NCI-H226 (cell line): Measurements from ENCODE around the gene CACNA1B.
"Not testable (repeated sequence)": the region's sequence is repeated elsewhere in the genome, so short reads cannot be mapped to it uniquely, and the experiment has no call there.

Source experiments
- DNase-seq: peaks from one replicate; pipeline ENCODE4 v3.0.0-alpha.2; 2015

The CACNA1B gene

GRCh38 chr9:137877506-137878122, at the start of gene CACNA1B:
Gene CACNA1B, plus strand, starts transcription at chr9:137877782. Its CDS starts 152 bp downstream, at chr9:137877934.
- DNase-seq = not testable (repeated sequence)

DNA sequence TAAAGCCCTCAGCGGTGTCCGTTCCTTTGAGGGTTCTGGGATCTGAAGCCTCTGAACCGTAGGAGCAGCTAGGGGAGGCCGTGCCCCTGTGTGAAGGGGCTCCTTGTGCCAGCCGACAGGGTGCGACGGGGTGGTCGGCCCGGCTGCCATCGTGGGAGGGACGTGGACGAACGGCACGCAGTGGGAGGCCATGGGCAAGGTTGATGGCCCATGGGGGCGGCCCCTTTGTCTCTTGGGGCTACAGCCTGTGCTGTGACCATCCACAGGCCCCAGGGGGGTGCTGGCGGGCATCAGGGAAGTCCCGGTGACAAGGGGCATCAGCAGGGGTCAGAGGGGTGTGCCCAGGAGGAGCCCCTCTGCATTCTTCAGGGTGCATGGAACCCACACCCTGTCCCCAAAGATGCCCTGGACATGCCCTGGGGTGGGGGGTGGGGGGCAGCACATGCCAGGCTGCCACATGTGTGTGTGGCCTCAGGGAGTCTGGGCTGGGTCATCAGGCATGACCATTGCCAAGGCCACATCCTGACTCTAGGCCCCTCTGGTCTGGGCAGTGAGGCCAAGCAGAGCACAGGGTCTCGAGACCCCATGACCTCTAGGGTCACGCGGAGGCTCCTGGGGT, 49.6 kb upstream of the CACNA1B start:
- DNase-seq = no peak

DNA sequence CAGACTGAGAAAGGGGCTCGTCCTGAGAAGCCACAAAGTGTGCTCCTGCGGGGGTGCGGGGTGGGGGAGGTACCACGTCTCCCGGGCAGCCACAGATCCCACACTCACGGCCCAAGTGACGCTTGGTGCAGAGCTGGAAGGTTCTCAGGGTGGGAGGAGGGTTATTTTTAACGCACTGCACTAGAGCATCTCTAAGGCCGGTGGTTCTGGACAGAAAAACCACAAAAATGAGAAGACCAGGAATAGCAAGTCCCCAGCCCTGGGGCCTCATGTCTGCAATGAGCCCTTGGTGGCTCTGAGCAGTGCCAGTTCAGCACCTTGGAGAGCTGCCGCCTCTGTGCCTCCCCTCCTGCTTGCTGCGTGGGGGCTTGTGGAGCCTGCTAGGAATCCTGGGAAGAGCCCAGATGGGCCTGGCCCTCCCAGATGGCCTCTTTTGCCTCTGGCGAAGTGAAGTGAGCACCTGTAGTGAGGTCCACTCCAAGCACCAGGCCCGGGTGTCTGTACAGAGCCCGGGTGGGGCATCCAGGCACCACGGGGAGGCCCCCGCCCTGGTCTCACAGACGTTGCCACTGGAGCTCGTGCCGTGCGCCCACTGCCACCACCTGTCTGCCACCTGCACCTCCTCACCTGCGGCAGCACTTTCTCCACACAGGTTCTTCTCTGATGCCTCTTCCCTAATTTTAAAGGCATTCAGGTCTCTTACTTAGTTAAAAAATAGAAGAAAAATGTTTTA, 48.9 kb upstream of the CACNA1B start:
- no peak for DNase-seq

DNA sequence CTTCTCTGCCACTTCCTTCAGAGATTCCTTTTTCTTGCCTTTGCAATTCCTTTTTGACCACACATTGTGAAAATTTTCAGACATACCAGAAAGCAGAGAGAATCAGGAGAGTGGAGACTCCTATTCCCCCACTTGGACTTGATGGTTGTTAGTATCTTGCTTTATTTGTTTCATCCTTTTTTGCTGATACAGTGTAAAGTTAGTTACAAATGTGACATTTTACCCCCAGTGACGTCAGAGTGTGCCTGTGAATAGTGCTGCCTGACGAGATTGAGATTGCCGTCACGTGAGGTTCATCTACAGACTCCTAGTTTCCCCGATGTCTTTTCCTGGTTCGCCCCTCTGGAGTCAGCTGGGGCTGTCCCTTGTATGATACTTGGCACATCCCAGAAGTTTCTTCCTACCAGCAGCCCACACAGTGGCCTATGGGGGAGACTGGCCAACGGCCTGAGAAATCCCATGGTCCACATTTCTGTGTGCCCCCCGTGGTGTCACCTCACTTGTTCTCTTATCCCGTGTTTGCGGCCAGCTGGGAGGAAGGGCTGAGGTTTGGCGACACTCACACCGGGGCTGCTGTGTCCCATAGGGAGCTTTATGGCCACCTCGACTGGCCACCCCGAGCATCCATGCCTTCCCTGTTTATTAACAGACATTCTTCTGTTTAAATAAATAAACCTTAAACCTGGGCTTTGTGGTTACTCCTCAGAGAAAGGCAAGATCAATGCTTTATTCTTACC, 48.2 kb upstream of the CACNA1B start:
- no peak for DNase-seq

DNA sequence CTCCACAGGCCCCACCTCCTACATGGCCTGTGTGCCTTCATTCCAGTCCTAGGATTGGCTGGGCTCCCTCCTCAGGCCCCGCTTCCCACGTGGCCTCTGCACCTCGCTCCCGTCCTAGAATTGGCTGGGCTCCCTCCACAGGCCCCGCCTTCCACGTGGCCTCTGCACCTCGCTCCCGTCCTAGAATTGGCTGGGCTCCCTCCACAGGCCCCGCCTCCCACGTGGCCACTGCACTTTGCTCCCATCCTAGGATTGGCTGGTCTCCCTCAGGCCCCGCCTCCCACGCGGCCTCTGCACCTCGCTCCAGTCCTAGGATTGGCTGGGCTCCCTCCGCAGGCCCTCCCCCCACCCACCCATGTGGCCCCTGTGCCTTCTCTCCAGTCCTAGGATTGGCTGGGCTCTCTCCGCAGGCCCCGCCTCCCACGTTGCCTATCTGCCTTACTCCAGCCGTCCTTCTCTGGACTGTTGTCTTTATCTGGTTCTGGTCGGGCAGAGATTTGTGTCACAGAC, 45.3 kb upstream of the CACNA1B start:
- no peak for DNase-seq

DNA sequence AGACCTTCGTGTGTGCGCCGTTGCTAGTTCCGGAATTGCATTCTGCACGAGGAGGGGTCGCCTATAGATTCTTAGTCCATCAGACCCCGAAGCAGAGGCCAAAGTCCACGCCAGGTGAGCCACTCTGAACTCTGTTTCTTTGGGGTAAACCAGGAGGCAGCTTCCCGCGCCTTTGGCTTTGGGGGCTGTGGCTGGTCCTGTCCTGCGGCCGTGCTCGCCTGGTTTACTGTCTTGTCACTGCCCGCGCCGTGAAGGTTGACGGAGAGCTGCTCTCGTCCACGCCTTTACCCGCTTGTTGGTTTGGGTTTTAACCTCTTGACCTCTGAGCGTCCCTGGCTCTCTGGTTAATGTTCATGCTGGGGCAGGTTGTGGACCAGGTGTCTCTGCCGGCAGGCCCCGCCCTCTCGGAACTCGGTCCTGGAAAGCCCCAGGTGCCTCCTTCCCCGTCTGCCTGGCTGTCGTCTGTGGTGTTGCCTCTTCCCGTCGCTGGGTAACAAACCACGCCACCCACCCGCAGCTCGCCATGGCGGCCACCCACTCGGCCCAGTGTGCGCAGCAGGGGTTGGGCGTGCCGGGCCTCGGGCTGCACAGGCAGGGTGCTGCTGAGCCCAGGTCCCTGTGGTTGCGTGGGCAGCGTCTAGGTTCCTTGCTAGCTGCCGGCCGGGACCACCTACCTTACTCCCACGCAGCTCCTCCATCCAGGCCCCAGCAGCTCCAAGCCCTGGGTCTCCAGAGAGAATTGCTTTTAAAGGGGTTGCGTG, 44.6 kb upstream of the CACNA1B start:
- no peak for DNase-seq

DNA sequence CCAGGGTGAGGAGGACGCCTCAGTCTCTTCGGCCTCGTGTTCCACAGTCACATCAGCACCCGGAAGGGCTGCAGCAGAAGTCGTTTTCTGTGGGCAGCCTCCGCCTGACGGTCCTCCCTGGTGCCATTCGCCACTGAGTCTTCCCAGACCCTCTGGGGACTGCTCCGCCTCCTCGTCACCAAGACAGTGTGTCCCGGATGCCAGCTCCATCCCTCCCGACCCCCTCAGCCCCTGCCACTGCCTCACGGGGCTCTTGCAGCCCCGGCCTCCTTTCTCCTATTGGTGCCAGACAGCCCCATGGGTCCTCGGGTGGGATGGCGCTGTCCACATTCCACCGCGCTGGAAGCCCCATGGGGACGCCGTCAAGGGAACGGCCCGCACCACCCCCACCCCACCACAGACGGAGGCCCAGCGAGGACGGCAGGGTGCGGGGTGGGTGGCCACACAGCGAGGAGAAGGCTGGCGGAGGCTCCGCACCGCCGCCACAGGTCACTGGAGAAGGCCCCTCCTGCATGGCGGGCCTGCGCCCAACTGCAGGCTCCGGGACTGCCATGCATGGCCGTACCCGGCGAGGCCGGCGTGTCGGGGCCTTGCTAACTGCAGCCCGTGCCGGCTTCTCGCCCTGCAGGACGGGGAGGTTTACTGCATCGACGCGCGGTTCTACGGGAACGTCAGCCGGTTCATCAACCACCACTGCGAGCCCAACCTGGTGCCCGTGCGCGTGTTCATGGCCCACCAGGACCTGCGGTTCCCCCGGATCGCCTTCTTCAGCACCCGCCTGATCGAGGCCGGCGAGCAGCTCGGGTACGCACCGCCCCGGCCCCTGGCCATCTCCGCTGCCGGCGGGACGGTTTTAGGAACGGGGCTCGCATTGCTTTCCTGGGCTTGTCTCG, 43.6 kb upstream of the CACNA1B start:
- DNase-seq = no peak

DNA sequence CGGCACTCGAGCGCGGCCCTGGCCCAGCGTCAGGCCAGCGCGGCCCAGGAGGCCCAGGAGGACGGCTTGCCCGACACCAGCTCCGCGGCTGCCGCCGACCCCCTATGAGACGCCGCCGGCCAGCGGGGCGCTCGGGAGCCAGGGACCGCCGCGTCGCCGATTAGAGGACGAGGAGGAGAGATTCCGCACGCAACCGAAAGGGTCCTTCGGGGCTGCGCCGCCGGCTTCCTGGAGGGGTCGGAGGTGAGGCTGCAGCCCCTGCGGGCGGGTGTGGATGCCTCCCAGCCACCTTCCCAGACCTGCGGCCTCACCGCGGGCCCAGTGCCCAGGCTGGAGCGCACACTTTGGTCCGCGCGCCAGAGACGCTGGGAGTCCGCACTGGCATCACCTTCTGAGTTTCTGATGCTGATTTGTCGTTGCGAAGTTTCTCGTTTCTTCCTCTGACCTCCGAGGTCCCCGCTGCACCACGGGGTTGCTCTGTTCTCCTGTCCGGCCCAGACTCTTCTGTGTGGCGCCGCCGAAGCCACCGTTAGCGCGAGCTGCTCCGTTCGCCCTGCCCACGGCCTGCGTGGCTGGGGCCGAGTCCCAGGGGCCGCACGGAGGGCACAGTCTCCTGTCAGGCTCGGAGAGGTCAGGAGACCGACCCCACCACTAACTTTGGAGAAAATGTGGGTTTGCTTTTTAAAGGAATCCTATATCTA, 42.6 kb upstream of the CACNA1B start:
- DNase-seq = no peak

GRCh38 chr9:137836151-137836830, 41.3 kb upstream of the CACNA1B start:
- DNase-seq = no peak

DNA sequence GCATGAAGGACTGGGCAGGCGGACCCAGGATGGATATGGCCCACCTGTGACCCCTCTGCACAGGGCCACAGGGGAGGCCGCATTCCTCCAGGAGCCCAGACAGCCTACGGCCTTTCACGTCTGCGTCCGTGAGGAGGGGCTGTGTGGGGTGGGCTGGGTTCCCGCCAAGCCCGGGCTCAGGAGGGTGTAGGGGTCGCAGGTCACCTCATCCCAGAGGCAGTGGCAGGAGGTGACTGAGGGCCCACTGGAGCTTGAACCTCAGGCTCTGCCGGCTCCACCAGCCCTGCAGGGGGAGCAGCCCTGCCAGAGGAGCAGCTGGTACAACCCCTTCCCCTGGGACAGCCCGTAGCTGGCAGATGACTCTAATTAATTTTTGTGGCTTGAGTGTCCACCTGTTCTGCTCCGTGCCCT, 40.7 kb upstream of the CACNA1B start:
- DNase-seq = no peak

GRCh38 chr9:137837345-137838278, 40.0 kb upstream of the CACNA1B start:
- DNase-seq = no peak

DNA sequence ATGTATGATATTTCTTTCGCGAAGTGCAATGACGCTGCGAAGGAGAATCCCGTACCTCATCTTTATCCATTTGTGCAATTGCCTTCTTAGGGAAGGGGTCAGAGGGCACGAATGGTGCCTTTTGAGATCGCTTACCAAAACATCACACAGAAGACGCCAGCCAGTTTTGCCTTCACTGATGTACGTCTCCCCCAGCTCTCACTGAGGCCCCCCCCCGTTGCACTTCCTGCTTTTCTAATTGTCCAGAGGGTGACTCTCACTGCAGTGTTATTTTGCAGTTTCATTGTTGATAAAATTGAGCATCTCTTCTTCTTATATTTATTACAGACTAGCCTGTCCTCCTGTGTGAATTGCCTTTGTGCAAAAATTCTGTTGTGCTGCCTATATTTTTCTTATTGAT, 39.0 kb upstream of the CACNA1B start:
- DNase-seq = no peak

- no peak for DNase-seq
Measured at GRCh38 chr9:137843355-137843754, 34.2 kb upstream of the CACNA1B start.

DNA sequence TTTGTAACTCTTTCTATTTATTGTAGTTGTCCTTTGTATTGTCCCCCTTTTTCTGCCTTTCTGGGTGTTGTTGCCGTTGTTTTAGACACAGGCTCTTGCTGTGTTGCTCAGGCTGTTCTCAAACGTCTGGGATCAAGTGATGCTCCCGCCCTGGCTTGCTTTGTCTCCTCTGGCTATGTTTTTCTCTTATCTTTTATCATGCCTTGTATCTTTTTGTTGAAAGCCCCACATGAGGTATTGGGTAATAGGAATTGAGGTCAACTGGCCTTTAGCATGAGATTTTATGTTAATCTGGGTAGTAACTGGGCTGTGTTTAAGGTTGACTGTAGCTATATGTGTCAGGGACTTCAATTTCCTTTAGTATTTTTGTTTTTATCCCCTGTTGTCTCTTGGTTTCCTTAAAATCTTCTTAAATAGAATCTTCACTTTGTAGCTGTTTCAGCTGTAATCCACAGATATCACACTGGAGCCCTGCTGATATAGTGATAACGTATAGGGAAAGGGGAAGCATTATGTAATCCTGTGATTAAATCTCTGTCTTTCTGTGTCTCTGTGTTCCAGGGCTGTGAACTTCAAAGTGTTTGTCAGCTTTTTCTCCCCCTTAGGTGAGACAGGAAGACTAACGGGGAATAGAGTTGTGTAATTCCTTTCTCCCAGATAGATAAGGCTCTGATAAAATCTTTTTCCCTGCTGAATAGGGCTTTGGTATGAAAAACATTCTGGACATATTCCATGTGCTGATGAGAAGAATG, 25.9 kb upstream of the CACNA1B start:
- DNase-seq = peak; percentile 18

DNA sequence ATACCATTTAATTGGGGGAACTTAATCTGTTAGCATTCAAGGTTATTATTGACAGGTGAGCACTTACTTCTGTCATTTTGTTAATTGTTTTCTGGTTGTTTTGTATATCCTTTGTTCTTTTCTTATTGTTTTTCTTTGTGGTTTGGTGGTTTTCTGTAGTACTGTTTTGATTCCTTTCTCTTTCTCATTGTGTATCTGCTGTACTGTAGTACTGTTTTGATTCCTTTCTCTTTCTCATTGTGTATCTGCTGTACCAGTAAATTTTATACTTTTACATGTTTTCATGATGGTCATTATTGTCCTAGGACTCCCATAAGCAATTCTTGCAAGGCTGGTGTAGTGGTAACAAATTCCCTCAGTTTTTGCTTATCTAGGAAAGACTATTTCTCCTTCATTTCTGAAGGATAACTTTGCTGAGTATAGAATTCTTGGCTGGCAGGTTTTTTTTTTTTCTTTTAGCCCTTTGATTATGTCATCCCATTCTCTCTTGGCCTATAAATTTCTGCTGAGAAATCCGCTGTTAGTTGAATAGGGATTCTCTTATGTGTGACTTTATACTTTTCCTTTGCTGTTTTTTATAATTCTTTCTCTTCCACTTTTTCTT, 24.1 kb upstream of the CACNA1B start:
- no peak for DNase-seq

GRCh38 chr9:137860361-137860760, 17.2 kb upstream of the CACNA1B start:
- DNase-seq = no peak

DNA sequence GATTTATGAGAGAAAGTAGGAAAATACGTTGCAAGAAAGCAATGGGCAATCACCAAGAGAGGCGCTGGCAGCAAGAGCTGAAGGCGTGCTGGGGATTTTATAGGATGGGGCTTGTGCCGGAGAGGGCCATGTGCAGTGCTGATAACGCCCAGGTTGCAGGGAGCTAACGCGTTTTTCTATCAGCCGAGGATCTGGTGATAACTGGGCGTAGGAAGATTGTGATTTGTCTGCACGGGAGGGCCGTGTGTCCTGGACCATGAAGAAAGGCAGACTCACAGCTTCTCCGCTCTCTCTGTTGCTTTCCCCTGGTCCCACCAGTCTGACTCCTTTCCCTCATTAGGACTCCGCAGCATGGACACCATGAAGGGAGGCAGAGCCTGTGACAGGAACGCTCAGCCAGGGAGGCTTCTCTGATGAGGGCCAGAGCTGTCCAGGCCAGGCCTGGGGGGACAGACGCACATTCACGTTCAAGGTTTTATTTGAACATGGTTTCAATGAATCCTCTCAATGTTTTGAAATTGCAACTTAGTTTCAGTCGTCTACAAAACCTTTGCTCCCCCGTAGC, 11.9 kb upstream of the CACNA1B start:
- DNase-seq = no peak
